ENCODE measurements around the gene EGLN3. TPM values are rescaled to one million over a fixed set of nuclear protein-coding genes. Genes with fewer than 3 reads are reported as not detected.

The EGLN3 gene
- total and polyA plus RNA-seq, 2 donors (not counting 3 experiments of a cell fraction or from before 2014, with no cell fraction given), result 0.20 TPM; not detected in 1

- Histone ChIP-seq H3K4me3 (replicated peaks in 1 of 3; ENCODE audit: insufficient read depth in 1 of 3, low read depth in 1 of 3, low read length in 3 of 3) (no peak overlapping the region), H3K9me1 (replicated peaks; ENCODE audit: control insufficient read depth, extremely low read depth, insufficient read depth, low read length) (no peaks in the 10 kb centered on the region), H3K36me3 (ENCODE audit: control insufficient read depth in 2 of 2, extremely low read depth in 1 of 2, insufficient read depth in 2 of 2, low read length in 2 of 2) (no peaks in the 10 kb centered on the region), H3K9me3 (replicated peaks; ENCODE audit: control insufficient read depth, insufficient read depth, low read length) (no peaks in the 10 kb centered on the region), H3K4me1 (ENCODE audit: control insufficient read depth, extremely low read depth, insufficient read depth, low read length) (peaks cover 15% of the 10 kb centered on the region), H4K20me1 (replicated peaks; ENCODE audit: control insufficient read depth, extremely low read depth, insufficient read depth, low read length) (no peaks in the 10 kb centered on the region), H3K4me2 (ENCODE audit: insufficient read depth, low read length) (no peak overlapping the region), H3K27me3 (ENCODE audit: control insufficient read depth in 2 of 2, insufficient read depth in 2 of 2, low read length in 2 of 2) (peaks cover 5 to 9% of the 10 kb centered on the region in 2 experiments), H3K79me2 (ENCODE audit: control insufficient read depth, insufficient read depth, low read length) (no peaks in the 10 kb centered on the region), H3K9ac (replicated peaks; ENCODE audit: extremely low read depth, insufficient read depth, low read length) (no peak overlapping the region), H2AFZ (ENCODE audit: low read depth, low read length) (no peak overlapping the region), H3K27ac (ENCODE audit: insufficient read depth, low read depth, low read length) (no peak overlapping the region)
- ChIA-PET CTCF (interaction anchor here (0.8 to 1.4 kb wide), 2 partner anchors 162 to 164 kb away, joined by 3 to 7 read pairs; no protein-coding TSS in a partner anchor), POLR2A (no interaction called here)
- TF ChIP-seq EZH2 (IDR thresholded peaks at IDR 0.05; ENCODE audit: borderline replicate concordance, low read depth, low read length, severe bottlenecking), result no peak
- TF ChIP-seq GATA2 (IDR thresholded peaks at IDR 0.05; ENCODE audit: insufficient read depth, insufficient read length, low read depth, low read length), result no peak
- no peak for TF ChIP-seq CTCF (IDR thresholded peaks at IDR 0.05; ENCODE audit: extremely low read depth in 1 of 2, insufficient read depth in 1 of 2, low read depth in 1 of 2, low read length in 2 of 2)
- no peak for TF ChIP-seq JUN (IDR thresholded peaks at IDR 0.05; ENCODE audit: borderline replicate concordance, insufficient read depth, insufficient read length, low read depth)
- TF ChIP-seq FOS (IDR thresholded peaks at IDR 0.05; ENCODE audit: borderline replicate concordance, insufficient read depth, low read length), result no peak
- TF ChIP-seq MYC (IDR thresholded peaks at IDR 0.05; ENCODE audit: low read depth, low read length), result no peak
- TF ChIP-seq MAX (IDR thresholded peaks at IDR 0.05; ENCODE audit: insufficient read depth, insufficient read length), result no peak
- BruUV-seq (replicated peaks), result no TSS peak
- DNase-seq (ENCODE audit: low read depth, low spot score) (no peak), FAIRE-seq (no peak)
- dilution Hi-C loops (cut with MboI; ENCODE audit: extremely low pct_ligation_motif_present, low sequenced_read_pairs) (no loop called here), intact Hi-C loops (cut with micrococcal nuclease) (no loop called here)
These were observed 15.9 kb downstream of the EGLN3 start for GRCh38 chr14:33934938-33935337.

Measured in endothelial cell of umbilical vein (primary cell).